Measurements from ENCODE around the gene UBE2G2.

DNA sequence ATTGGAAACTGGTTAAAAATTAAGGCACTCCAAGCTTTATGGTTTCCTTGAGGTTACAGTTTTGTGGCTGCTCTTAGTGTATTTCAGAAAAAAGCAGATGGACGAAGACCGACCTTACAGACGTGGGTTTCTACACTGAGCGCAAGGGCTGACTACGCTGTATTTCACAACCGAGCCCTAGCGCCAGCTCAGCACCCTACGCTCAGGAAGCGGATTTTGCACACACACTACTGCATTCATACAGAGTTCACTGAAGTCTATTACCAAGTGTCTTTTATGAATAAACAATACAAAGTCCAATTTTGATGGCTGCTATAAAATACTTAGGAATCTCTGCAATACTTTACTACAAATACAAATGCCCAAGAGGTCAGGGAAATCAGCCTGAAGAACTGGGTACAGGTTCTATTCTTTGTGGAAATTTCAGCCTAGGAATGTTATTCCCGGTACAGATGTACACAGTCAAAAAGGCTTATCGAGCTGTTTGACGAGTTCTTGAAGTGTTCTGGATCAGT, 48.1 kb upstream of the UBE2G2 start:
- TF ChIP-seq CTCF (IDR thresholded peaks at IDR 0.05; ENCODE audit: borderline replicate concordance, extremely low read depth, low read length, poor library complexity, severe bottlenecking) (no peak), EZH2 (IDR thresholded peaks at IDR 0.05; ENCODE audit: borderline replicate concordance, low read depth, low read length, severe bottlenecking) (no peak)
